Progenitor cell of endocrine pancreas (in vitro differentiated cells): Measurements from ENCODE around the gene KCNQ5. TPM values are rescaled to one million over a fixed set of nuclear protein-coding genes. Genes with fewer than 3 reads are reported as not detected.

ENCODE experiments used
- DNase-seq: peaks from one replicate; pipeline ENCODE4 v3.0.0; 2021; ENCODE audit warnings: low spot score; ENCODE audit not compliant: unreplicated experiment
- H3K27ac Mint-ChIP-seq: 2 replicates; pipeline ENCODE4 v1.8.0; 2021; ENCODE audit warnings: mild to moderate bottlenecking, moderate library complexity, mixed read lengths
- H3K27me3 Mint-ChIP-seq: 2 replicates; pipeline ENCODE4 v1.8.0; 2021; ENCODE audit warnings: mixed read lengths
- H3K36me3 Mint-ChIP-seq: 2 replicates; pipeline ENCODE4 v1.8.0; 2022; ENCODE audit warnings: mixed read lengths; ENCODE audit not compliant: insufficient read depth
- H3K4me1 Mint-ChIP-seq: 2 replicates; pipeline ENCODE4 v1.8.0; 2021; ENCODE audit warnings: low read depth, mixed read lengths
- H3K4me3 Mint-ChIP-seq: 2 replicates; pipeline ENCODE4 v1.8.0; 2021; ENCODE audit warnings: low read depth, mild to moderate bottlenecking, moderate library complexity, mixed read lengths
- H3K9me3 Mint-ChIP-seq: 2 replicates; pipeline ENCODE4 v1.8.0; 2021; ENCODE audit warnings: low read depth, mixed read lengths
- CTCF ChIP-seq: fragments of 200-600 bp; sonication (generic); IDR thresholded peaks from one replicate; pipeline ENCODE4 v1.5.0; 2021; ENCODE audit warnings: antibody characterized with exemption, mild to moderate bottlenecking; ENCODE audit not compliant: unreplicated experiment
- total RNA-seq: library from RNA; stranded (reverse); gene quantifications from 2 replicates; pipeline ENCODE4 v1.2.1, GENCODE V29; 2021

The KCNQ5 gene
- total RNA-seq, 1 donor from 2014 or later = 1.0 TPM

GRCh38 chr6:72784581-72784980, 162.7 kb downstream of the KCNQ5 start:
- no peak for DNase-seq
- H3K27me3 Mint-ChIP-seq = no peaks in the 10 kb centered on the region
- H3K4me3 Mint-ChIP-seq = no peak overlapping the region
- no peak for TF ChIP-seq CTCF
- no peaks in the 10 kb centered on the region for H3K36me3 Mint-ChIP-seq
- no peaks in the 10 kb centered on the region for H3K9me3 Mint-ChIP-seq
- H3K27ac Mint-ChIP-seq = no peak overlapping the region
- H3K4me1 Mint-ChIP-seq = peaks cover 3% of the 10 kb centered on the region

- no peak for DNase-seq
- Mint-ChIP-seq H3K36me3 (no peaks in the 10 kb centered on the region), H3K4me3 (no peak overlapping the region), H3K27ac (no peak overlapping the region), H3K9me3 (no peaks in the 10 kb centered on the region), H3K4me1 (peaks cover 3% of the 10 kb centered on the region), H3K27me3 (no peaks in the 10 kb centered on the region)
- no peak for TF ChIP-seq CTCF
These were observed 165.6 kb downstream of the KCNQ5 start for GRCh38 chr6:72787391-72788031.

- H3K4me1 Mint-ChIP-seq = peaks cover 3% of the 10 kb centered on the region
- H3K27ac Mint-ChIP-seq = no peak overlapping the region
- no peak overlapping the region for H3K4me3 Mint-ChIP-seq
- H3K36me3 Mint-ChIP-seq = no peaks in the 10 kb centered on the region
- no peaks in the 10 kb centered on the region for H3K27me3 Mint-ChIP-seq
- H3K9me3 Mint-ChIP-seq = no peaks in the 10 kb centered on the region
- TF ChIP-seq CTCF = no peak
- DNase-seq = no peak
These were observed 166.3 kb downstream of the KCNQ5 start for GRCh38 chr6:72788188-72788587.

GRCh38 chr6:72789145-72789544, 167.3 kb downstream of the KCNQ5 start:
- Mint-ChIP-seq H3K27me3 (no peaks in the 10 kb centered on the region), H3K27ac (peak overlapping the region; percentile 75), H3K9me3 (no peaks in the 10 kb centered on the region), H3K4me3 (no peak overlapping the region), H3K4me1 (peaks cover 3% of the 10 kb centered on the region), H3K36me3 (no peaks in the 10 kb centered on the region)
- no peak for TF ChIP-seq CTCF
- DNase-seq = no peak

- Mint-ChIP-seq H3K4me1 (peaks cover 1% of the 10 kb centered on the region), H3K4me3 (no peak overlapping the region), H3K27ac (no peak overlapping the region), H3K9me3 (no peaks in the 10 kb centered on the region), H3K27me3 (no peaks in the 10 kb centered on the region), H3K36me3 (no peaks in the 10 kb centered on the region)
- TF ChIP-seq CTCF = no peak
- no peak for DNase-seq
These were observed 170.8 kb downstream of the KCNQ5 start for GRCh38 chr6:72792692-72793091.
